GM10266 (cell line): ENCODE measurements around the gene PARP3.

ENCODE experiments used
- DNase-seq: peaks from one replicate; pipeline ENCODE4 v3.0.0; 2012; ENCODE audit errors: extremely low spot score
- CTCF ChIP-seq: IDR thresholded peaks from 2 replicates; pipeline ENCODE4 v1.5.1; 2012; ENCODE audit warnings: mild to moderate bottlenecking, low read depth; ENCODE audit not compliant: control insufficient read depth, insufficient read depth; ENCODE audit errors: missing control alignments

Gene PARP3

GRCh38 chr3:51934991-51935885, 6.9 kb upstream of the PARP3 start:
- DNase-seq: no peak
- TF ChIP-seq CTCF: no peak

GRCh38 chr3:51935886-51936755, 6.0 kb upstream of the PARP3 start:
- no peak for DNase-seq
- TF ChIP-seq CTCF: no peak

DNA sequence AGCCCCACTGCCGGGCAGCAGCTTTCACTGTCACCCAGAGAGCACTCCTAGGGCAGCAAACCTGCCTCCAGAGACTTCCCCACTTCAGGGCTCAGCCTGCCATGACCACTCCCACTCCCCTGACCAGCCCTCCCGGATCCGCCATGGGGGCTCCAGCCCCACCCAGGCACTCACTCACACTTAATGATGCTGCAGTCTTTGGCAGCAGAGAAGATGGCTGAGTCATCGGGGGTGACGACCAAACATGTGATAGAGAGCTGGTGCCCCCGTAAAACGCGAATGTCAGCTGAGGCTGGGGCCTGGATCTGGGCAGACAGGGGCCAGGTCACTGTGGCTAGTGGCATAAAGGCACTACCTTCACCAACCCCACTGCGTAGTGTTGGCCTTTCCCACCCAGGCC, 5.1 kb upstream of the PARP3 start:
- DNase-seq: no peak
- no peak for TF ChIP-seq CTCF

DNA sequence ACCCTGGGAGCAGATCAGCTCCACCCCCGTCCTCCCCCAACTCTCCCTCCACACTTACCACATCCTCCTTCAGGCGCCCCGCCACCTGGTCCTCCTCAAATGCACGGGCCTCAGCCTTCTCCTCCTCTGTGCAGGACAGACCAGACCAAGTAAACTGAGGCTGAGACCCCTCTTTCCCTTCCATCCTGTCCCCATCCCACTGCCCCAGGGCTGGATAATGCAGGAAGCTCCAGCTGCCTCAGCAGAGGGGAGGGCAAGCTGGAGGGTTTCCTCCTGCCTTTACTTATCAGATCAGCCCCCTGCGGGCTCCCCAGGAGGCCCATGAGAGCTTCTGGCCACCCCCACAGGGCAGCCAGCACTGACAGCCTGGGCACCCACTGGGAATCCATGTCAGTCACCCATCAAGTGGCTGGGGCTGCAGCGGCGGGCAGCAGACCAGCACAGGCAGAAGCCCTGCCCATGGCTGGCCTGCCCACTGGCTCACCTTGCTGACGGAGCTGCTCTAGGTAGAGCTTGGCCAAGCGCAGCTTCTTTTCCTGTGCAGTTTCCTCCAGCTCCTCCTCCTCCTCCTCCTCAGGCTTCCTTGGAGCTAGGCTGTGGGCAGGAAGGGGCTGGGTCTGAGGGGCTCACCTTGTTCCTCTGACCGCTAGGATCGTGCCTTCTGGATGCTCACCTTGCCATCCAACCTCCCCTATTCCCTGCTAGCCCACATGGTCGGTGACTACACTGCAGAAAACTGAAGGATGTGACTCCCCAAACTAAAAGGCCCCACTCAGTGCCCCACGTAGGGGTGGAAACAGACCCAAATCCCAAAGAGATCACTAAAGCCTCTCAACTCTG, 4.3 kb upstream of the PARP3 start:
- TF ChIP-seq CTCF: no peak
- DNase-seq: no peak

- DNase-seq: no peak
- no peak for TF ChIP-seq CTCF
Measured at GRCh38 chr3:51938780-51939425, 3.3 kb upstream of the PARP3 start.

GRCh38 chr3:51940648-51941462, 1.3 kb upstream of the PARP3 start:
- no peak for DNase-seq

More at GRCh38 chr3:51940648-51941462, 1.3 kb upstream of the PARP3 start:
- no peak for TF ChIP-seq CTCF
